GM10266 (cell line): Measurements from ENCODE around the gene SYT1.

Experiments
- DNase-seq: peaks from one replicate; pipeline ENCODE4 v3.0.0; 2012; ENCODE audit errors: extremely low spot score
- CTCF ChIP-seq: IDR thresholded peaks from 2 replicates; pipeline ENCODE4 v1.5.1; 2012; ENCODE audit warnings: mild to moderate bottlenecking, low read depth; ENCODE audit not compliant: control insufficient read depth, insufficient read depth; ENCODE audit errors: missing control alignments

SYT1 gene

GRCh38 chr12:79223210-79223609 is 358.6 kb downstream of the SYT1 start:
- no peak for DNase-seq
- no peak for TF ChIP-seq CTCF

GRCh38 chr12:79223761-79224160 is 359.2 kb downstream of the SYT1 start:
- no peak for TF ChIP-seq CTCF
- DNase-seq = no peak

GRCh38 chr12:79227091-79227490 is 362.5 kb downstream of the SYT1 start:
- DNase-seq = no peak
- TF ChIP-seq CTCF = no peak

- TF ChIP-seq CTCF = no peak
These were observed 363.1 kb downstream of the SYT1 start for GRCh38 chr12:79227646-79228045.

GRCh38 chr12:79233341-79233781 is 368.8 kb downstream of the SYT1 start:
- DNase-seq = no peak
- no peak for TF ChIP-seq CTCF

More at GRCh38 chr12:79227646-79228045, 363.1 kb downstream of the SYT1 start:
- DNase-seq = no peak

- DNase-seq = no peak
- TF ChIP-seq CTCF = no peak
These were observed 372.3 kb downstream of the SYT1 start for GRCh38 chr12:79236920-79237319.

- no peak for TF ChIP-seq CTCF
- no peak for DNase-seq
These were observed 373.7 kb downstream of the SYT1 start for GRCh38 chr12:79238246-79238645.
